Smooth muscle cell (in vitro differentiated cells): ENCODE results near the gene NRSN1. TPM values are rescaled to one million over a fixed set of nuclear protein-coding genes. Genes with fewer than 3 reads are reported as not detected.

Experiments used
- DNase-seq: peaks from one replicate; lab custom pipeline; 2025; ENCODE audit not compliant: unreplicated experiment; lab: John Stamatoyannopoulos, UW
- H2AFZ ChIP-seq: fragments of 200-600 bp; sonication (generic); 2 replicates; pipeline ENCODE4 v1.6.0; 2016; ENCODE audit warnings: antibody characterized with exemption, low read depth, mild to moderate bottlenecking
- H3F3A ChIP-seq: fragments of 200-600 bp; sonication (generic); 2 replicates; pipeline ENCODE4 v1.6.0; 2017; ENCODE audit warnings: antibody characterized with exemption, low read depth
- H3K27ac ChIP-seq: fragments of 200-600 bp; sonication (generic); 2 replicates; pipeline ENCODE4 v1.5.1; 2016; ENCODE audit warnings: low read depth, mild to moderate bottlenecking
- H3K27me3 ChIP-seq: fragments of 200-600 bp; sonication (generic); 2 replicates; pipeline ENCODE4 v1.6.1; 2016; ENCODE audit warnings: low read depth, mild to moderate bottlenecking
- H3K36me3 ChIP-seq: fragments of 200-600 bp; sonication (generic); 2 replicates; pipeline ENCODE4 v1.5.1; 2016; ENCODE audit warnings: low read depth
- H3K4me1 ChIP-seq: fragments of 200-600 bp; sonication (generic); 2 replicates; pipeline ENCODE4 v1.5.1; 2016; ENCODE audit warnings: low read depth
- H3K4me2 ChIP-seq: fragments of 200-600 bp; sonication (generic); 2 replicates; pipeline ENCODE4 v1.6.0; 2016; ENCODE audit warnings: mild to moderate bottlenecking
- H3K4me3 ChIP-seq: fragments of 200-600 bp; sonication (generic); 2 replicates; pipeline ENCODE4 v1.5.1; 2016; ENCODE audit warnings: mild to moderate bottlenecking
- H3K79me2 ChIP-seq: fragments of 200-600 bp; sonication (generic); 2 replicates; pipeline ENCODE4 v1.6.0; 2016; ENCODE audit warnings: low read depth, mild to moderate bottlenecking
- H3K9ac ChIP-seq: fragments of 200-600 bp; sonication (generic); 2 replicates; pipeline ENCODE4 v1.6.0; 2016; ENCODE audit warnings: low read depth
- H3K9me3 ChIP-seq: fragments of 200-600 bp; sonication (generic); replicated peaks from 2 replicates; pipeline ENCODE4 v1.5.1; 2016; ENCODE audit warnings: low read depth
- H4K20me1 ChIP-seq: fragments of 200-600 bp; sonication (generic); 2 replicates; pipeline ENCODE4 v1.6.0; 2016; ENCODE audit warnings: low read depth
- WGBS: methylation state at CpG from one replicate; pipeline ENCODE4 v1.1.7; 2016; ENCODE audit warnings: low lambda C conversion rate; 5-methylcytosine and 5-hydroxymethylcytosine counted together
- polyA plus RNA-seq: library from polyadenylated mRNA; unstranded; fragments of >200 nt; fragmentation: Nextera tagmentation; extraction: Ambion mirVana; gene quantifications from 2 replicates; pipeline ENCODE4 v1.2.1, GENCODE V29; 2016
- total RNA-seq: library from RNA; depleted of rRNA; stranded (reverse); fragments of >200 nt; gene quantifications from 2 replicates; pipeline ENCODE4 v1.2.3, GENCODE V29; 2014
- TF ChIP-seq, protein P1 (sequence below): fragments of 200-600 bp; sonication (generic); IDR thresholded peaks from 2 replicates; pipeline ENCODE4 v1.5.1; 2017; ENCODE audit warnings: borderline replicate concordance, mild to moderate bottlenecking, antibody characterized with exemption; ENCODE audit not compliant: insufficient read depth, poor library complexity, severe bottlenecking

The NRSN1 gene
- total and polyA plus RNA-seq, 2 experiments from 2014 or later: not detected

DNA sequence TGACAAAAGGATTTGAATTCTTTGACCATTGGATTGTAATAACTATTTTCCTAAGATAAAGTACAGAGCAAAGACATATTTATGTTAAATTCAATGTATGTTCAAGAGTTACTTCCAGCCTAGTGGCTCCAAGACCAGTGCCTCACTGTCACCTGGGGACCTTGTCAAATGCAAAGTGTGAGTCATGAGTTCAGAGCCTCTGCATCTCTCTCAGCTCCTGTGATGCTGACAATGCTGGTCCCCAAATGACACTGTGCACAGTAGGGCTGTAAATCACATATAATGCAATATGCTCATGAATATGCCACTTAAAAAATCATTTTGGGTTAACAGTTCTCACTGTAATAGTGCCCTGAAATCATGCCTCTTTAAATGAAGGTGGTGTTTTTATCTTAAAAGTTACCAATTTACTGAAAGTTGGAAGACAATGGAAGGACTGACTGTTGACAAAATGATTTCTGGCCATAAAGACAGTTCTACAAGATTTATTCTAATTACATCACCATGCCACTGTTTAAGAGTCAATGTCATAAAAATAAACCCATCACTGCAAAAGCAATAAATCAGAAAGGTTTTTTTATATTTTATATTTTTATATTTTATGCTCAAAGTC is 62.1 kb downstream of the NRSN1 start:
- Histone ChIP-seq H4K20me1 (no peaks in the 10 kb centered on the region), H3K4me1 (no peaks in the 10 kb centered on the region), H3F3A (no peaks in the 10 kb centered on the region), H3K9me3 (no peaks in the 10 kb centered on the region), H3K4me3 (no peak overlapping the region), H3K36me3 (no peaks in the 10 kb centered on the region), H3K79me2 (no peaks in the 10 kb centered on the region), H3K9ac (no peak overlapping the region), H3K4me2 (no peak overlapping the region), H2AFZ (no peak overlapping the region), H3K27ac (no peak overlapping the region), H3K27me3 (peaks cover 21% of the 10 kb centered on the region)
- TF ChIP-seq, protein P1, sequence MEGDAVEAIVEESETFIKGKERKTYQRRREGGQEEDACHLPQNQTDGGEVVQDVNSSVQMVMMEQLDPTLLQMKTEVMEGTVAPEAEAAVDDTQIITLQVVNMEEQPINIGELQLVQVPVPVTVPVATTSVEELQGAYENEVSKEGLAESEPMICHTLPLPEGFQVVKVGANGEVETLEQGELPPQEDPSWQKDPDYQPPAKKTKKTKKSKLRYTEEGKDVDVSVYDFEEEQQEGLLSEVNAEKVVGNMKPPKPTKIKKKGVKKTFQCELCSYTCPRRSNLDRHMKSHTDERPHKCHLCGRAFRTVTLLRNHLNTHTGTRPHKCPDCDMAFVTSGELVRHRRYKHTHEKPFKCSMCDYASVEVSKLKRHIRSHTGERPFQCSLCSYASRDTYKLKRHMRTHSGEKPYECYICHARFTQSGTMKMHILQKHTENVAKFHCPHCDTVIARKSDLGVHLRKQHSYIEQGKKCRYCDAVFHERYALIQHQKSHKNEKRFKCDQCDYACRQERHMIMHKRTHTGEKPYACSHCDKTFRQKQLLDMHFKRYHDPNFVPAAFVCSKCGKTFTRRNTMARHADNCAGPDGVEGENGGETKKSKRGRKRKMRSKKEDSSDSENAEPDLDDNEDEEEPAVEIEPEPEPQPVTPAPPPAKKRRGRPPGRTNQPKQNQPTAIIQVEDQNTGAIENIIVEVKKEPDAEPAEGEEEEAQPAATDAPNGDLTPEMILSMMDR: no peak
- DNase-seq: no peak

DNA sequence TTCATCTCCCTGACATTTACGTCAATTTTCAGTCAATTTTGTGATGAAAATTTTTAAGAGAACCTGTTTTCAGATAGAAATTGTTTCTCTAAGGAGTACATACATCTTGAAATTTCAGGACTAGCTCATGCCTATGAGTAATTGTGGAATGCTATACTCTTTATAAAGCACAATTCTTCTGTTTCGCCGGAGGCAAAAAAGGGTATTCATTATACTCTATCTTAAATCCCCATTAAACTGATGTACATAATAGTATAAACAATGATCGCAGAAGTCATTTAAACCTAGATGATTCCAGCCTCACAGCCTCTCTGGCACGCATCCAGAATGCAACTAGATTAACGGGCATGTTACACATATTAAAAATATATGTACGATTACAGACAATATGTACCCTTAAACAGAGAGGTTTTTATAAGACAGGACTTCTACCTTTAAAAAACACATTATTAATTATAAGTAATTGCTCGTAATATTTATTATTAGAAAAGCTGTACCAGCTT is 62.6 kb downstream of the NRSN1 start:
- TF ChIP-seq, protein P1: no peak
- Histone ChIP-seq H3K79me2 (no peaks in the 10 kb centered on the region), H3K27ac (no peak overlapping the region), H3K36me3 (no peaks in the 10 kb centered on the region), H3K27me3 (peaks cover 23% of the 10 kb centered on the region), H3K9ac (no peak overlapping the region), H4K20me1 (no peaks in the 10 kb centered on the region), H2AFZ (no peak overlapping the region), H3K4me1 (no peaks in the 10 kb centered on the region), H3K4me3 (no peak overlapping the region), H3K9me3 (no peaks in the 10 kb centered on the region), H3K4me2 (no peak overlapping the region), H3F3A (no peaks in the 10 kb centered on the region)
- DNase-seq: no peak
- 81% methylated on average over 8 of the region's 8 CpGs for WGBS

DNA sequence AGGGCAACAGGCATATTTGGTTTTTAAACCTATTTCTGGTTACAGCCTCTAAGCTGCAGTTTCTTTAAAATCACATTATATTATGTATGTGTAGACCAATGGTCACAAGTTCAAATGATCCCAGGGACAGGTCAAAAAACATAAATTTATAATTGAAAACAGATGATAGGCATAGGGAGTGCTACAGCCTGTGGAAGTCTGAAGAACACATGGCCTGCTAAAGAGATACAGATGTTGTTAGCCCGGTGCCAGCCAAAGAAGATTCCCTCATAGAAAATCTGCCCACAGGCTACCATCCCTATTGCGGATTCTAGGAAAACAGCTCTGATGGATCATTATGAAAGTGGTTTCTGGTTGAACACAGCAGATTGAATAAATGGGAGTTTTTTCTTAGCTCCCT is 65.3 kb downstream of the NRSN1 start:
- Histone ChIP-seq H3F3A (no peaks in the 10 kb centered on the region), H2AFZ (no peak overlapping the region), H3K27ac (no peak overlapping the region), H3K9ac (no peak overlapping the region), H3K79me2 (no peaks in the 10 kb centered on the region), H3K4me1 (no peaks in the 10 kb centered on the region), H3K36me3 (no peaks in the 10 kb centered on the region), H3K27me3 (peaks cover 20% of the 10 kb centered on the region), H3K4me3 (no peak overlapping the region), H3K9me3 (no peaks in the 10 kb centered on the region), H3K4me2 (no peak overlapping the region), H4K20me1 (no peaks in the 10 kb centered on the region)
- WGBS: 52% methylated on average over 2 of the region's 2 CpGs
- TF ChIP-seq, protein P1: no peak
- no peak for DNase-seq

DNA sequence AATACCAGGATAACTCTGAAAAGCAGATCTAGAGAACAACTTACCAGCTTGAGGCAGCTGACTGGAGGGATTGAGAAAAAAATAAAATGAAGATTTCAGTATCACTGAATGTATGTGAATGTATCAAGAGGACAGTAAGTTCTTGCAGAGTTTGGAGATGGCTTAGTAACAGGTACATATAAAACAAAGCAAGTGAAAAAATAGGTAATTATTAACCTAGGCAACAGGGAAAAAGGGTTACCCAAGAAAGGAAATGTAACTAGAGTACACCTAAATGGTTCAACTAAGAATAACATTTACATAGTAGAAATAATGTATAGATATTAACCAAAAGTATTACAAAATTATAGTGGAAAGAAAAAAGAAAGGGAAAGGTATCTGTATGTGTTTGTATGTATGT is 67.3 kb downstream of the NRSN1 start:
- Histone ChIP-seq H3K4me2 (no peak overlapping the region), H3K79me2 (no peaks in the 10 kb centered on the region), H4K20me1 (no peaks in the 10 kb centered on the region), H3K9ac (no peak overlapping the region), H3F3A (no peaks in the 10 kb centered on the region), H3K9me3 (no peaks in the 10 kb centered on the region), H3K36me3 (no peaks in the 10 kb centered on the region), H3K27me3 (peaks cover 13% of the 10 kb centered on the region), H3K4me1 (no peaks in the 10 kb centered on the region), H3K4me3 (no peak overlapping the region), H3K27ac (no peak overlapping the region), H2AFZ (no peak overlapping the region)
- TF ChIP-seq, protein P1: no peak
- no peak for DNase-seq
